Chondrocyte (in vitro differentiated cells): ENCODE results near the gene DEAF1. TPM values are rescaled to one million over a fixed set of nuclear protein-coding genes. Genes with fewer than 3 reads are reported as not detected.
A peak's percentile ranks its signal among the peaks of the same experiment; 100 is the strongest.

Source experiments
- DNase-seq: peaks from one replicate; pipeline ENCODE4 v3.0.0; 2021; ENCODE audit warnings: mixed read lengths, low spot score
- H3K27ac Mint-ChIP-seq: one replicate; pipeline ENCODE4 v1.8.0; 2021; ENCODE audit warnings: mild to moderate bottlenecking, moderate library complexity, mixed read lengths; ENCODE audit not compliant: unreplicated experiment
- H3K27me3 Mint-ChIP-seq: 2 replicates; pipeline ENCODE4 v1.8.0; 2021; ENCODE audit warnings: low read depth, mixed read lengths
- H3K36me3 Mint-ChIP-seq: 2 replicates; pipeline ENCODE4 v1.8.0; 2021; ENCODE audit warnings: low read depth, mixed read lengths
- H3K4me1 Mint-ChIP-seq: 2 replicates; pipeline ENCODE4 v1.8.0; 2021; ENCODE audit warnings: low read depth, mild to moderate bottlenecking, mixed read lengths
- H3K4me3 Mint-ChIP-seq: one replicate; pipeline ENCODE4 v1.8.0; 2021; ENCODE audit warnings: mild to moderate bottlenecking, moderate library complexity, mixed read lengths; ENCODE audit not compliant: unreplicated experiment
- H3K9me3 Mint-ChIP-seq: 2 replicates; pipeline ENCODE4 v1.8.0; 2021; ENCODE audit warnings: low read depth, mixed read lengths
- total RNA-seq: library from RNA; stranded (reverse); gene quantifications from 3 replicates; pipeline ENCODE4 v1.2.1, GENCODE V29; 2021
- TF ChIP-seq, protein P1 (sequence below): fragments of 200-600 bp; sonication (generic); IDR thresholded peaks from 2 replicates; pipeline ENCODE4 v1.5.0; 2021; ENCODE audit warnings: antibody characterized with exemption, mild to moderate bottlenecking, moderate library complexity

Gene DEAF1
- total RNA-seq, 1 donor from 2014 or later, result 67.6 TPM

- peak; percentile 90 for DNase-seq
- Mint-ChIP-seq H3K9me3 (no peaks in the 10 kb centered on the region), H3K27me3 (no peaks in the 10 kb centered on the region), H3K36me3 (peaks cover 3% of the 10 kb centered on the region), H3K4me3 (peak overlapping the region; percentile 71), H3K4me1 (peaks cover 42% of the 10 kb centered on the region), H3K27ac (peak overlapping the region; percentile 78)
- TF ChIP-seq, protein P1, sequence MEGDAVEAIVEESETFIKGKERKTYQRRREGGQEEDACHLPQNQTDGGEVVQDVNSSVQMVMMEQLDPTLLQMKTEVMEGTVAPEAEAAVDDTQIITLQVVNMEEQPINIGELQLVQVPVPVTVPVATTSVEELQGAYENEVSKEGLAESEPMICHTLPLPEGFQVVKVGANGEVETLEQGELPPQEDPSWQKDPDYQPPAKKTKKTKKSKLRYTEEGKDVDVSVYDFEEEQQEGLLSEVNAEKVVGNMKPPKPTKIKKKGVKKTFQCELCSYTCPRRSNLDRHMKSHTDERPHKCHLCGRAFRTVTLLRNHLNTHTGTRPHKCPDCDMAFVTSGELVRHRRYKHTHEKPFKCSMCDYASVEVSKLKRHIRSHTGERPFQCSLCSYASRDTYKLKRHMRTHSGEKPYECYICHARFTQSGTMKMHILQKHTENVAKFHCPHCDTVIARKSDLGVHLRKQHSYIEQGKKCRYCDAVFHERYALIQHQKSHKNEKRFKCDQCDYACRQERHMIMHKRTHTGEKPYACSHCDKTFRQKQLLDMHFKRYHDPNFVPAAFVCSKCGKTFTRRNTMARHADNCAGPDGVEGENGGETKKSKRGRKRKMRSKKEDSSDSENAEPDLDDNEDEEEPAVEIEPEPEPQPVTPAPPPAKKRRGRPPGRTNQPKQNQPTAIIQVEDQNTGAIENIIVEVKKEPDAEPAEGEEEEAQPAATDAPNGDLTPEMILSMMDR, result no peak
These were observed 10.0 kb upstream of the DEAF1 start for GRCh38 chr11:704781-705645.

DNA sequence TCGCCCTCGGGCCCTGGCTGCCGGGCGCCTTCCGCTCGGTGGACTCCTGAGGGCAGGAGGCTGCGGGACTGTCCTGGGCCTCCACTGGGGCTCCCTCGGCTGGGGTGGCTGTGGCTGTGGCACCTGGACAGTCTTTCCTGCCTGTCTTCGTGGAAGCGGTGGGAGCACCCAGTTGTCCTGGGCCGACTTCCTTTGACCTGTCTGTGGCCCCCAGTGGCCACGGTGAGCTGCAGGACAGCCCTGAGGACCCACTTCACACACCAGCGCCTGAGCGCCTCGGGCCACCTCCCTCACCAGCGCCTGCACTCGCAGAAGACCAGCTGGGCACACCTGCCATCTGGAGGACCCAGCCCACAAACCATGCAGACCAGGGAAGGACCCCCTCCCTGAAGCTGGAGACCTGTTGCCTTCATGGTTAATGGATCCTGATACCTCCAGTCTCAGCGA lies 9.2 kb upstream of the DEAF1 start:
- no peak overlapping the region for H3K27ac Mint-ChIP-seq
- H3K9me3 Mint-ChIP-seq, result no peaks in the 10 kb centered on the region
- no peaks in the 10 kb centered on the region for H3K27me3 Mint-ChIP-seq
- peaks cover 42% of the 10 kb centered on the region for H3K4me1 Mint-ChIP-seq
- H3K36me3 Mint-ChIP-seq, result peaks cover 3% of the 10 kb centered on the region
- no peak overlapping the region for H3K4me3 Mint-ChIP-seq
- TF ChIP-seq, protein P1, result no peak
- peak; percentile 88 for DNase-seq

- TF ChIP-seq, protein P1, result no peak
- Mint-ChIP-seq H3K9me3 (no peaks in the 10 kb centered on the region), H3K36me3 (peaks cover 3% of the 10 kb centered on the region), H3K27ac (peak overlapping the region; percentile 54), H3K27me3 (no peaks in the 10 kb centered on the region), H3K4me1 (peaks cover 48% of the 10 kb centered on the region), H3K4me3 (no peak overlapping the region)
- DNase-seq, result peak; percentile 64
These were observed 8.5 kb upstream of the DEAF1 start for GRCh38 chr11:703506-703905.

GRCh38 chr11:702462-703461 lies 7.7 kb upstream of the DEAF1 start:
- H3K27ac Mint-ChIP-seq, result peak overlapping the region; percentile 36
- peak; percentile 79 for DNase-seq
- peaks cover 50% of the 10 kb centered on the region for H3K4me1 Mint-ChIP-seq
- TF ChIP-seq, protein P1, result no peak
- H3K27me3 Mint-ChIP-seq, result no peaks in the 10 kb centered on the region
- no peaks in the 10 kb centered on the region for H3K9me3 Mint-ChIP-seq
- no peak overlapping the region for H3K4me3 Mint-ChIP-seq
- H3K36me3 Mint-ChIP-seq, result peaks cover 3% of the 10 kb centered on the region
